Calu3 (cell line): ENCODE results near the gene GRIN3A. TPM values are rescaled to one million over a fixed set of nuclear protein-coding genes. Genes with fewer than 3 reads are reported as not detected.
A peak's percentile ranks its signal among the peaks of the same experiment; 100 is the strongest.

ENCODE experiments used
- BruUV-seq: library from RNA; stranded (reverse); fragments of 400-500 nt; replicated peaks from 2 replicates; lab custom pipeline; 2021; lab: Mats Ljungman, UMichigan
- CTCF ChIA-PET: fragments of 300-600 bp; sonication (Branson Sonifier 250); formaldehyde crosslinking; loops from one replicate; lab custom pipeline; 2022; ENCODE audit warnings: antibody characterized with exemption; lab: Charles Lee
- DNase-seq: peaks from one replicate; pipeline ENCODE4 v3.0.0; 2022
- H3K27ac Mint-ChIP-seq: one replicate; pipeline ENCODE4 v1.8.0; 2022; ENCODE audit warnings: mixed read lengths; ENCODE audit not compliant: unreplicated experiment
- H3K27me3 Mint-ChIP-seq: one replicate; pipeline ENCODE4 v1.8.0; 2022; ENCODE audit warnings: mixed read lengths; ENCODE audit not compliant: unreplicated experiment
- H3K36me3 Mint-ChIP-seq: one replicate; pipeline ENCODE4 v1.8.0; 2022; ENCODE audit warnings: mild to moderate bottlenecking, moderate library complexity, mixed read lengths; ENCODE audit not compliant: insufficient read depth, unreplicated experiment
- H3K4me1 Mint-ChIP-seq: one replicate; pipeline ENCODE4 v1.8.0; 2022; ENCODE audit warnings: mild to moderate bottlenecking, low read depth, mixed read lengths; ENCODE audit not compliant: unreplicated experiment
- H3K4me3 Mint-ChIP-seq: one replicate; pipeline ENCODE4 v1.8.0; 2022; ENCODE audit warnings: mild to moderate bottlenecking, low read depth, moderate library complexity, mixed read lengths; ENCODE audit not compliant: unreplicated experiment
- H3K9me3 Mint-ChIP-seq: one replicate; pipeline ENCODE4 v1.8.0; 2022; ENCODE audit warnings: low read depth, mixed read lengths; ENCODE audit not compliant: unreplicated experiment
- intact Hi-C: fragments of 100-400 bp; cut with micrococcal nuclease; formaldehyde crosslinking; loops from one replicate; pipeline ENCODE4 v1.10.0; 2022; ENCODE audit not compliant: unreplicated experiment
- total RNA-seq: library from RNA; stranded (reverse); gene quantifications from 2 replicates; pipeline ENCODE4 v1.2.3, GENCODE V29; 2022
- TF ChIP-seq, protein P1 (sequence below): fragments of 200-600 bp; IDR thresholded peaks from one replicate; pipeline ENCODE4 v1.8.0; 2022; ENCODE audit warnings: antibody characterized with exemption; ENCODE audit not compliant: unreplicated experiment

Gene GRIN3A
- total RNA-seq, 1 experiment from 2014 or later: not detected

DNA sequence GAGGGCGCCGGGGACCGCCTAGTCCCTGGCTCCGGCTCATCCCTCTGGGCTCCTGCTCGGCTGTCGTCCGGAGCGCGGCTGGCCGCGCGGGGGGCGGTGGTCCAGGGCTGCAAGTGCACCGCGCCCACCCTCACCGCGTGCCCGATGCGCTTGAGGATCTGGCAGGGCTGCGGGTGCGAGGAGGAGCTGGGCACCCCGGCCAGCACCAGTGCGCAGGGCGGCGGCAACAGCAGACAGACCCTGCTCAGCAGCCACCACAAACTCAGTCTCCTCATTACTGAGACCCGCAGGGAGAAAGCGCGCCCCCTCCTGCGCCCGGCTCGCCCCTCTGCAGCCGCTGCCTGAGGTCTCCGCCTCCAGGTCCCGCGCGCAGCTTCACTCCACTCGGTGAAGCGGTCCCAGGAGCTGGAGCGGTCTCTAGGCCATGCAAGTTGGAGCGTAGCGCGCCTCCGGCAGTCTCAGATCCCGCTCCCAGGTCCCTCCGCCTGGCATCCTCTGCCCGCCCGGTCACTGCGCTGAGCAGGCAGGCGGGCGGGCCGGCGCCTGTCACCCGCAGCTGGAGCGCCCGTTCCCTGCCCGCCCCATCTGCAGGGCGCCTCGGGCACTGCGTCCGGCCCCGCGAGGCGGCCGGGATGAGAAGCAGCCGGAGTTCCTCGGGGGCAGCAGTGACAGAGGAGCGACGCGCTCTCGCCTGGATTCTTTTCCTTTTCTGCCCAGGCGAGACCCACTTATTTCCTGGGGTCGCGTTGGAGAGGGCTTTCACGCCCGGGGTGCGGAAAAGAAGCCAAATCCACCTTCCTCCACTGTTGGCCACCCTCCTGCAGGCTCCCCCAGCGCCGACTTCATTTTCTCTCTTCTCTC, 512 bp downstream of the GRIN3A start:
- peak overlapping the region; percentile 64 for H3K4me3 Mint-ChIP-seq
- peak; percentile 17 for DNase-seq
- peaks cover 5% of the 10 kb centered on the region for H3K36me3 Mint-ChIP-seq
- TF ChIP-seq, protein P1, sequence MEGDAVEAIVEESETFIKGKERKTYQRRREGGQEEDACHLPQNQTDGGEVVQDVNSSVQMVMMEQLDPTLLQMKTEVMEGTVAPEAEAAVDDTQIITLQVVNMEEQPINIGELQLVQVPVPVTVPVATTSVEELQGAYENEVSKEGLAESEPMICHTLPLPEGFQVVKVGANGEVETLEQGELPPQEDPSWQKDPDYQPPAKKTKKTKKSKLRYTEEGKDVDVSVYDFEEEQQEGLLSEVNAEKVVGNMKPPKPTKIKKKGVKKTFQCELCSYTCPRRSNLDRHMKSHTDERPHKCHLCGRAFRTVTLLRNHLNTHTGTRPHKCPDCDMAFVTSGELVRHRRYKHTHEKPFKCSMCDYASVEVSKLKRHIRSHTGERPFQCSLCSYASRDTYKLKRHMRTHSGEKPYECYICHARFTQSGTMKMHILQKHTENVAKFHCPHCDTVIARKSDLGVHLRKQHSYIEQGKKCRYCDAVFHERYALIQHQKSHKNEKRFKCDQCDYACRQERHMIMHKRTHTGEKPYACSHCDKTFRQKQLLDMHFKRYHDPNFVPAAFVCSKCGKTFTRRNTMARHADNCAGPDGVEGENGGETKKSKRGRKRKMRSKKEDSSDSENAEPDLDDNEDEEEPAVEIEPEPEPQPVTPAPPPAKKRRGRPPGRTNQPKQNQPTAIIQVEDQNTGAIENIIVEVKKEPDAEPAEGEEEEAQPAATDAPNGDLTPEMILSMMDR: peak; percentile 19
- no peaks in the 10 kb centered on the region for H3K9me3 Mint-ChIP-seq
- H3K27me3 Mint-ChIP-seq: peaks cover 67% of the 10 kb centered on the region
- intact Hi-C loops: no loop called here
- CTCF ChIA-PET: no interaction called here
- no peaks in the 10 kb centered on the region for H3K4me1 Mint-ChIP-seq
- no TSS peak for BruUV-seq
- no peak overlapping the region for H3K27ac Mint-ChIP-seq

DNA sequence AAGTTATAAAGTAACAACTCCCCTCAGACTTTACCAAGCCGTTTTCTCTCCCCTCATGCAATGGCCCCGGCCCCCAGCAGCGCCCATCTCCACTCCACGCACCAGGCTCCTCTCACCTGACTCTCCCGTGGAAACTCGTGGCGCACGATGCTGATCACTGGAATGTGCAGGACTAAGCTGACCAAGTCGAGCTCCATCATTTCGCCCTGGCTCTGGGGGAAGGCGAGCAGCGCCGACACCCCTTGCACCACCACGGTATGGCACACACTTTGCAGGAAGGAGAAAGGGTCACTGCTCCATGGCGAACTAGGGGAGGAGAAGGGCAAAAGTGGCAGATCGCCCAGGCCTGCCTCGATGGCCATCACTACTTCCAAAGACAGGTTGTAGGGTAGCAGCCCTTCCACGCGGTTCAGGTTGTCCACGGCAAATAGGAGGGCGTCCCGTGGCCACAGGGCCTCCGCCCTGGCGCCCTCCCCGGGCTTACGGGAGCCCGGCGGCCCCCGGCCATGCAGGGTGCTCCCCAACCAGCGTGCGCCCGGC, 1.2 kb downstream of the GRIN3A start:
- CTCF ChIA-PET: no interaction called here

DNA sequence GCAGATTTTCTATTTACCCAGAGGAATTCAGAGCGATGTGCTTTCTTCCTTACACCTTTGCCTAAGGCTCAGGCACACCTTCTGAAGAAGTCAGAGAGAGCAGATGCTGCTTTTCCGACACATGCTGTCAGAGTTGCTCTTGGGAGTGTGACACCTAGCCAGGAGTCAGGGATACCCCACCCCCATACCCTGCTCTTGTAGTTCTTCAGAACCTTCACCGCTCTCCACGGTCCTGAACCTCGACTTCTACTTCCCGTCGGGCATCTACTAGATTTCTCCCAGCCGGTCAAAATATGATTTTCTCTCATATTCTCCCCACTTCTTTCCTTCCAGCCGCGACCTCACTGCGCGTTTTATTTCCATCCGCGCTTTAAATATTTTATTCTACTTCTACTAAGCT, 1.7 kb downstream of the GRIN3A start:
- TF ChIP-seq, protein P1: no peak
- Mint-ChIP-seq H3K9me3 (no peaks in the 10 kb centered on the region), H3K36me3 (peaks cover 5% of the 10 kb centered on the region), H3K27me3 (peaks cover 70% of the 10 kb centered on the region), H3K27ac (no peak overlapping the region), H3K4me3 (no peak overlapping the region), H3K4me1 (no peaks in the 10 kb centered on the region)
- CTCF ChIA-PET: no interaction called here
- intact Hi-C loops: no loop called here
- BruUV-seq: no TSS peak
- no peak for DNase-seq

More for the DNA sequence above, 1.2 kb downstream of the GRIN3A start:
- Mint-ChIP-seq H3K9me3 (no peaks in the 10 kb centered on the region), H3K4me1 (no peaks in the 10 kb centered on the region), H3K27me3 (peaks cover 70% of the 10 kb centered on the region), H3K27ac (no peak overlapping the region), H3K36me3 (peaks cover 5% of the 10 kb centered on the region), H3K4me3 (no peak overlapping the region)
- BruUV-seq: no TSS peak
- intact Hi-C loops: no loop called here
- TF ChIP-seq, protein P1: no peak
- DNase-seq: no peak

DNA sequence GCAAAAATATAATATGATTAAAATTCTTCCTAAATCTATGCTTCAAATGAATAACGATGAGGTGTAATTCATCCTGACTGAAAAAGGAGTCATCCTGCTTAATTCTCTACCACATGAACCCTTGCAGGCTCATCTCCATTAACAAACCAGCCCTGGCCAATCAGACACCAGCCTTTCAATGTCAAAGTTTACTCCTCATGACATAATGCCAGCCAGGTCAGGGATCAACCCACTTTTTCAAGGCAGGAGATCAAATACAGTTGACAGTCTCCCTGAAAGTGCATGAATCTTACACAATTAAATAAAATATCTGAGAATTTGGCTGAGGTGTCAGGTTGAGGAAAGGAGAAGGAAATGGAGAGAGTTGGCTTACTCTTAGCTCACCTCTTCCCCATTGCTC, 7.0 kb downstream of the GRIN3A start:
- DNase-seq: no peak
- Mint-ChIP-seq H3K27me3 (peaks cover 35% of the 10 kb centered on the region), H3K27ac (no peak overlapping the region), H3K4me1 (no peaks in the 10 kb centered on the region), H3K36me3 (no peaks in the 10 kb centered on the region), H3K9me3 (no peaks in the 10 kb centered on the region), H3K4me3 (no peak overlapping the region)
- intact Hi-C loops: no loop called here
- no TSS peak for BruUV-seq
- CTCF ChIA-PET: no interaction called here
- TF ChIP-seq, protein P1: no peak
